GM12874 (cell line): ENCODE data around the gene PPP1R1B.

Source experiments
- TF ChIP-seq, protein P1 (sequence below): IDR thresholded peaks from 2 replicates; pipeline ENCODE4 v1.5.1; 2011; ENCODE audit warnings: low read depth, mild to moderate bottlenecking, control low read depth, low read length, moderate library complexity; ENCODE audit not compliant: insufficient read depth

Gene PPP1R1B

DNA sequence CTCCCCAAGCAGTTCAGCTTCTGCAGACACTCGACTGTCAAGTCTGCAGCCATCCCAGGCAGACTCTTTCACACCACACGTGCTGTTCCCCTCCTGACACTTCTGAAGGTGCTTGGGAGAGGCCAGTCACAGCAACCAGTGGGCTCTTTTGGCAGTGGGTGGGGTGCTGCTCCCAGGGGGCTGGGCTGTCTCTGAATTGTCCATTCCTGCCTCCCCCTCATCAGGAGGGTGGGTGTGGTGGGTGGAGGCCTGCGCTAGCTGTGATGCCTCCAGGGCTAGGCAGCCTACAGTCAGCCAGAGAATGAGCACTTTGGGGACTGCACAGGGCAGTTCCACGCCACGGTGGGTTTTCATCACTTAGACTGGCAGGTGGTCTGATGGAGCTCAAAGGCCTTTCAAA lies 20.5 kb downstream of the PPP1R1B start:
- TF ChIP-seq, protein P1, sequence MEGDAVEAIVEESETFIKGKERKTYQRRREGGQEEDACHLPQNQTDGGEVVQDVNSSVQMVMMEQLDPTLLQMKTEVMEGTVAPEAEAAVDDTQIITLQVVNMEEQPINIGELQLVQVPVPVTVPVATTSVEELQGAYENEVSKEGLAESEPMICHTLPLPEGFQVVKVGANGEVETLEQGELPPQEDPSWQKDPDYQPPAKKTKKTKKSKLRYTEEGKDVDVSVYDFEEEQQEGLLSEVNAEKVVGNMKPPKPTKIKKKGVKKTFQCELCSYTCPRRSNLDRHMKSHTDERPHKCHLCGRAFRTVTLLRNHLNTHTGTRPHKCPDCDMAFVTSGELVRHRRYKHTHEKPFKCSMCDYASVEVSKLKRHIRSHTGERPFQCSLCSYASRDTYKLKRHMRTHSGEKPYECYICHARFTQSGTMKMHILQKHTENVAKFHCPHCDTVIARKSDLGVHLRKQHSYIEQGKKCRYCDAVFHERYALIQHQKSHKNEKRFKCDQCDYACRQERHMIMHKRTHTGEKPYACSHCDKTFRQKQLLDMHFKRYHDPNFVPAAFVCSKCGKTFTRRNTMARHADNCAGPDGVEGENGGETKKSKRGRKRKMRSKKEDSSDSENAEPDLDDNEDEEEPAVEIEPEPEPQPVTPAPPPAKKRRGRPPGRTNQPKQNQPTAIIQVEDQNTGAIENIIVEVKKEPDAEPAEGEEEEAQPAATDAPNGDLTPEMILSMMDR, result no peak

DNA sequence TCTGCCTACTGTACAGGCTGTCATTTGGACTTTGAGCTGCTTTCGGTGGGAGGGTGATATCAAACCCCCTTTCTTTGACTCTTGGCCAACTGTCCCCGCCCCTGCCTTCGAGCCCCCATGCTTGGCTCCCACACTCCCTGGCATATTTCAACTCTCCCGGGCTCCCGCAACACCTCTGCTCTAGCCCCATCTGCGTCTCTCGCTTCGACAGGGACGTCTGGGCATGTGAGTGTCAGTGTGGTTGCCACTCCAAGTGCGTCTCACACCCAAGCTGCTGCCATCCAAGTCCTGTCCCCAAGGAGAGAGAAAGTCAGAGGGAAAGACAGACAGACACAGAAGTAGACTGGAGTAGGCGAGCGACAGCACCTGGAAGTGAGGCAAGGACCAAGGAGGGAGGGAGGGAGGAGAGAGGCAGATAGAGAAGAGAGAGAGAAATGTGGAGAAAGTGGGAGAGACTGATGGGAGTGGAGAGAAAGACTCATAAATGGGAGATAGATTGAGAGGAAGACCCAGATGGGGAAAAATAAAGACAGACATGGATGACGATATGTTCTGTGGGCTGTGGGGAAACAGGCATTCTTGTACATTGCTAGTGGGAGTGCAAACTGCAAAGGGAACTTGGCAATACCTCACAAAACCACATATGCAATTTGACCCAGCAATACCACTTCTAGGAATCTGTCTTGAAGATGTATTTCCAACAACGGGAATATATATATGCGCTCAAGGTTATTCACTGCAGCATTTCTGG lies 22.0 kb downstream of the PPP1R1B start:
- TF ChIP-seq, protein P1, result no peak

DNA sequence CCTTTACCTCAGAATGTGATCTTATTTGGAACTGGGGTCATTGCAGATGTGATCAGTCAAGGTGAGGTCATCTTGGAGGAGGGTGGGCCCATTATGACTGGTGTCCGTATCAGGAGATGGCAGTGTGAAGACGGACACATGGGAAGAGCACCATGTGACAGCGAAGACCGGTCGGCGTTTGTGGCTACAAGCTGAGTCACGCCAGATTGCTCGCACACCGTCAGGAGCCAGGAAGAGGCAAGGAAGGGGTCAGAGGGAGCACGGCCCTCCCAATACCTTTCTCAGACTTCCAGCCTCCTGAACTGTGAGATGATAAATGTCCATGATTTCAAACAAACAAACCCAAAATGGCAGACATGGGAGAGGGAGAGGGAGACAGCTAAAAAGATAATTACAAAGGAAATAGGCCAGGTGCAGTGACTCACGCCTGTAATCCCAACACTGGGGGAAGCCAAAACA lies 23.4 kb downstream of the PPP1R1B start:
- TF ChIP-seq, protein P1, result no peak

DNA sequence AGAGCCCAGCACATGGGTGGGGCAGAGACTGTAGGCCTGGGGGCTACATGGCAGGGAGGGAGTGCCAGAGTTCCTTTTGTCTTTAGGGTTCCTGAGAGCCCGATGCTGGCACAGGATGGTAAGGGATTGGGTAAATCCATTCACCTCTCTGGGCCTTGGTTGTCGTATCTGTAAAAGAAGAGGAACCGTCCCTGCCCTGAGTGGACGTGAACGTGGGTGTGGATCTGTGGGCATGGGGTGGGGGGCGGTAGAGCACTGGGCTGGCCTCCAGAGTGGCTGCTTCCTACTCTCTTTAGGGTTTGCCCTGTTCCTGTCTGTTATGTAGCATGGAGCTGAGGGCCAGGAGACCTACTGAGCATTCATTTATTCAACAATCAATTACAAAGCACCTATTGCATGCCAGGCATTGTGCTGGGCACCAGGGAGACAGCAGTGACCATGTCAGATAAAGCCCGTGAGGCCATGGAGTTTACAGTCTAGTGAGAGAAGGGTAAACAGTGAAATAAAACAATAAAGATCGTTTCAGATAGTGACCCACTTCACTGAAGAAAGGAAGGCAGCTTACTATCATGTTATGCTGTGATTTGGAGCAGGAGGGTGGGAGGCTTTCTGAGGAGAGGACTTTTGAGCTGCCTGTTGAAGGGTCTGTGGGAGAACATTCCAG lies 25.3 kb downstream of the PPP1R1B start:
- TF ChIP-seq, protein P1, result no peak

DNA sequence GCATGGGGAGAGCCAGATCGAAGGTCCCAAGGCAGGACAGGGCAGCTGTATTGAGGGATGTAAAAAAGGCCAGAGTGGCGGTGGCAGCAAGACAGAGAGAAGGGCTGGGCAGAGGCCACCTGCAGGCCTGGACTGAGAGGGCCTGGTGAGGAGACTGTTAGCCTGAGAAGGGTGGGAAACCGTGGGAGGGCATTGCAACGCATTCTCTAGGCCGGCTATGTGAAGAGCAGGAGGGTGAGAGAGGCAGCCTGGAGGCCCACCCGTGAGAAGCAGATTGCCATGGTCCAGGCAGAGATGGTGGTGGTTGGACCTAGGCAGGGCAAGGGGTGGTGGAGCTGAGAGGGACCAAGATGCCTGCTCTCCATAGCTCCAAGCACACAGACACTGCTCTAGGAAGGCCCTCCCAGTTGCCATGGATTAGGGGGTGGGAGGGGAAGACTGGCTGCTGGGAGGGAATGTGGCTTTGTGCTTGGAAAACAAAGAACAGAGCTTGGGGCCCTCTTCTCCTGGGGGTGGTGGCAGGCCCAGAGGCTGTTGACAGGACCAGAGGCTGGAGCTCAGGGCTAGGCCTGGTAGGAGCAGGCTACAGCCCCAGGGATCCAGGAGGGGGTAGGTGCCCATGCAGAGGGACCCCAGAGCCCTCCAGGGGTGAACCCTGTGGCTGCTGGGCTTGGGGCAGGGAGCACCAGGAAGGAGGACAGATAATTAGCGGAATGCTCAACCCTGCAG lies 26.0 kb downstream of the PPP1R1B start:
- TF ChIP-seq, protein P1, result no peak

DNA sequence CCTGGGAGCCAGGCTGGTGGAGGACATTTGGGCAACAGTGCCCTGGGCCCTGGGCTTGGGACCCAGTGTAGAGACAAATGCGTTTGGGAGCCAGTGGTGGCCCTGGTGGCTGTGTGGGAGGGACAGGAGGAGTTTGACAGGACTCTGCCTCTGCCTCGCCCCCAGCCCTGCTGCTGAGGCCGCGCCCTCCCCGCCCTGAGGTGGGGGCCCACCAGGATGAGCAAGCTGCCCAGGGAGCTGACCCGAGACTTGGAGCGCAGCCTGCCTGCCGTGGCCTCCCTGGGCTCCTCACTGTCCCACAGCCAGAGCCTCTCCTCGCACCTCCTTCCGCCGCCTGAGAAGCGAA lies 26.5 kb downstream of the PPP1R1B start:
- TF ChIP-seq, protein P1, result 0 out of 2 replicates have a peak, but pooled peaks have one; percentile 0

DNA sequence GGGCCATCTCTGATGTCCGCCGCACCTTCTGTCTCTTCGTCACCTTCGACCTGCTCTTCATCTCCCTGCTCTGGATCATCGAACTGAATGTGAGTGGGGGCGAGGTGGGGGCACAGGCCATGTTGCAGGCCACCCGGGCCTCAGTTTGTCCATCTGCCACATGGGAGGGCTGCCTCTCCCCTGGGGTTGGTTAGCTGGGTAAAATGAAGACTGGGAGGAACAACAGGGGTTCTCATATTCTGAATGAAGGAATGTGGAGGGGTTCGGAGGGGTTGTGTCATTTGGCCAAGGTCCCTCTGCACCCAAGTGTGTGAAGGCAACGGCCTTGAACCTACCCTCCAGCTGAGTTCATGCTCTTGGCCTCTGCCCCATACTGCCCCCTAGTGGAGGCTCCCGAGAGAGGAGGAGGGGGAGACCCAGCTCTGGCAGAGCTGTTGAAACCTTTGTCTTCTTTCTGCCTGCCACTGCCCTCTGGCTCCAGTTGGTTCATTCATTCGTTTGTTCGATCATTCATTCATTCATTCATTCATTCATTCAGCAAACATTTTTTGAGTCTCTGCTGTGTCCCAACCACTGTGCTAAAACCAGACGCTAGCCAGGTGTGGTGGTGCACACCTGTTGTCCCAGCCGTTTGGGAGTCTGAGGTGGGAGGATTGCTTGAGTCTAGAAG lies 27.0 kb downstream of the PPP1R1B start:
- TF ChIP-seq, protein P1, result peak; percentile 97
